CD14-positive monocyte (primary cell): ENCODE measurements around the gene VGF. TPM values are rescaled to one million over a fixed set of nuclear protein-coding genes. Genes with fewer than 3 reads are reported as not detected.

ENCODE experiments used
- DNase-seq, 3 donors: peaks; one replicate each; pipeline ENCODE4 v3.0.0-alpha.2; 2011 to 2022
- H2AFZ ChIP-seq: 2 replicates; pipeline ENCODE4 v1.6.0; 2012; ENCODE audit warnings: mild to moderate bottlenecking, low read depth, low read length, inconsistent platforms; ENCODE audit not compliant: insufficient read depth, poor library complexity, severe bottlenecking
- H3K27ac ChIP-seq, 2 donors: 1 replicate in 1 of 2; 2 replicates in 1 of 2; pipeline ENCODE4 v1.5.1; 2012 to 2013; ENCODE audit warnings: low read length in 2 of 2, control low read depth in 1 of 2, inconsistent platforms in 1 of 2, low read depth in 1 of 2, mild to moderate bottlenecking in 1 of 2
- H3K27me3 ChIP-seq, 2 donors: one replicate each; pipeline versions ENCODE4 v1.6.0 to v1.6.1; 2011 to 2013; ENCODE audit warnings: low read length in 2 of 2; ENCODE audit not compliant: control insufficient read depth in 2 of 2, insufficient read depth in 2 of 2
- H3K36me3 ChIP-seq, 2 donors: replicated peaks in 1 of 2; 1 replicate in 1 of 2; 2 replicates in 1 of 2; pipeline versions ENCODE4 v1.5.1 to v1.6.1; 2012 to 2013; ENCODE audit warnings: low read length in 2 of 2, control low read depth in 1 of 2, inconsistent platforms in 1 of 2, mild to moderate bottlenecking in 1 of 2; ENCODE audit not compliant: insufficient read depth in 2 of 2, control insufficient read depth in 1 of 2
- H3K4me1 ChIP-seq, 2 donors: 1 replicate in 1 of 2; 2 replicates in 1 of 2; pipeline versions ENCODE4 v1.5.1 to v1.6.1; 2012 to 2013; ENCODE audit warnings: low read length in 2 of 2, control low read depth in 1 of 2, inconsistent platforms in 1 of 2, mild to moderate bottlenecking in 1 of 2, moderate library complexity in 1 of 2; ENCODE audit not compliant: insufficient read depth in 2 of 2, control insufficient read depth in 1 of 2
- H3K4me2 ChIP-seq: replicated peaks from 2 replicates; pipeline ENCODE3; 2012; ENCODE audit warnings: low read length, moderate library complexity, mild to moderate bottlenecking; ENCODE audit not compliant: poor library complexity, severe bottlenecking; ENCODE audit errors: extremely low read depth
- H3K4me3 ChIP-seq, 3 experiments: fragments of 200-600 bp in 1 of 3; sonication (generic) in 1 of 3; replicated peaks in 1 of 3; 1 replicate in 2 of 3; 2 replicates in 1 of 3; pipeline ENCODE4 v1.5.1; 2011 to 2013; ENCODE audit warnings: low read length in 3 of 3, mild to moderate bottlenecking in 3 of 3, control low read depth in 2 of 3, low read depth in 2 of 3, inconsistent platforms in 1 of 3, moderate library complexity in 1 of 3
- H3K79me2 ChIP-seq: 2 replicates; pipeline ENCODE4 v1.6.0; 2012; ENCODE audit warnings: mild to moderate bottlenecking, control low read depth, inconsistent platforms, low read length, moderate library complexity; ENCODE audit not compliant: insufficient read depth
- H3K9ac ChIP-seq: 2 replicates; pipeline ENCODE4 v1.6.0; 2017; ENCODE audit warnings: low read length, mild to moderate bottlenecking; ENCODE audit not compliant: insufficient read depth, poor library complexity, severe bottlenecking
- H3K9me3 ChIP-seq, 2 donors: replicated peaks in 1 of 2; 1 replicate in 1 of 2; 2 replicates in 1 of 2; pipeline versions ENCODE4 v1.5.1 to v1.6.1; 2012 to 2013; ENCODE audit warnings: low read length in 2 of 2, control low read depth in 1 of 2; ENCODE audit not compliant: control insufficient read depth in 1 of 2, insufficient read depth in 1 of 2
- H4K20me1 ChIP-seq: 2 replicates; pipeline ENCODE4 v1.6.0; 2012; ENCODE audit warnings: mild to moderate bottlenecking, low read length, control low read depth, moderate library complexity; ENCODE audit not compliant: insufficient read depth
- H3K27ac Mint-ChIP-seq, 7 donors: one replicate each; pipeline ENCODE4 v1.8.0; 2020; ENCODE audit warnings: mild to moderate bottlenecking in 7 of 7, mixed read lengths in 7 of 7, moderate library complexity in 6 of 7, inconsistent platforms in 2 of 7
- H3K27me3 Mint-ChIP-seq, 3 donors: one replicate each; pipeline ENCODE4 v1.8.0; 2021 to 2022; ENCODE audit warnings: low read depth in 3 of 3, mild to moderate bottlenecking in 3 of 3, mixed read lengths in 3 of 3, moderate library complexity in 3 of 3, inconsistent platforms in 1 of 3
- H3K36me3 Mint-ChIP-seq, 2 donors: one replicate each; pipeline ENCODE4 v1.8.0; 2020; ENCODE audit warnings: mixed read lengths in 2 of 2, inconsistent platforms in 1 of 2, mild to moderate bottlenecking in 1 of 2
- H3K4me1 Mint-ChIP-seq: one replicate; pipeline ENCODE4 v1.8.0; 2020; ENCODE audit warnings: mild to moderate bottlenecking, mixed read lengths
- H3K4me3 Mint-ChIP-seq, 2 donors: one replicate each; pipeline ENCODE4 v1.8.0; 2020; ENCODE audit warnings: mild to moderate bottlenecking in 2 of 2, mixed read lengths in 2 of 2, moderate library complexity in 1 of 2
- H3K9me3 Mint-ChIP-seq, 7 donors: one replicate each; pipeline ENCODE4 v1.8.0; 2020 to 2022; ENCODE audit warnings: mixed read lengths in 7 of 7, mild to moderate bottlenecking in 6 of 7, moderate library complexity in 6 of 7, inconsistent platforms in 2 of 7
- WGBS: methylation state at CpG from one replicate; pipeline ENCODE4 v1.1.5; 2013; ENCODE audit warnings: missing lambda C conversion rate; ENCODE audit not compliant: insufficient coverage; 5-methylcytosine and 5-hydroxymethylcytosine counted together
- intact Hi-C, 2 donors: fragments of 100-400 bp; cut with micrococcal nuclease; formaldehyde crosslinking; loops; one replicate each; pipeline versions ENCODE4 v1.15.0 to v1.15.1; 2023
- polyA plus RNA-seq, 3 donors: library from polyadenylated mRNA; depleted of rRNA in 1 of 3; unstranded in 2 of 3; stranded (reverse) in 1 of 3; fragments of 300-500 nt in 2 of 3; fragments of >200 nt in 1 of 3; fragmentation: Illumina TruSeq in 2 of 3; gene quantifications; 1 replicate in 2 of 3; 2 replicates in 1 of 3; pipeline ENCODE4 v1.2.3, GENCODE V29; 2012 to 2021
- TF ChIP-seq, protein P1 (sequence below): fragments of 200-600 bp; IDR thresholded peaks from one replicate; pipeline ENCODE4 v1.8.0; 2022; ENCODE audit warnings: antibody characterized with exemption, mild to moderate bottlenecking

VGF gene
- polyA plus RNA-seq, 3 donors = not detected

DNA sequence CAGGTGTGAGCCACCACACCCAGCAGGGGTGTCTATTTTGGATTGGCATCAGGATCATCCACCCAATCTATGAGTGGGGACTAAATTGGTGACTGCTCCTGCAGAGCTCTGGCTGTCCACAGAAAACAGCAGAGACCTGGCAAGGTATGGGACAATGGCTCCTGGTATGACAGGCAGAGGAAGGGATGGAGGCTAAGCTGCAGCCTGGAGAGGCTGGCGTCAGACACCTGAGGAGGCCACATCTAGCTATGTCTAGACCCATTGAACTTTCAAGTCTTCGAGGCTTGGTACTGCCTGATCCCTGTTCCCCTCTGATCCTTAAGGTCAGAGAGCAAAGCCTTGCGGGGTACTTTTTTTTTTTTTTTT is 41.7 kb downstream of the VGF start:
- Mint-ChIP-seq H3K36me3 (peaks cover 0 to 2% of the 10 kb centered on the region in 2 donors), H3K4me3 (peak overlapping the region in 1 of 2 donors; percentile 52), H3K27ac (no peak overlapping the region), H3K27me3 (peaks cover 35 to 86% (median 52%) of the 10 kb centered on the region in 3 donors), H3K4me1 (peaks cover 37% of the 10 kb centered on the region), H3K9me3 (peaks cover 0 to 2% (median 0%) of the 10 kb centered on the region in 7 donors)
- DNase-seq = no peak
- Histone ChIP-seq H4K20me1 (no peaks in the 10 kb centered on the region), H3K4me1 (peaks cover 35 to 42% of the 10 kb centered on the region in 2 donors), H2AFZ (no peak overlapping the region), H3K36me3 (no peaks in the 10 kb centered on the region), H3K4me2 (no peak overlapping the region), H3K27ac (no peak overlapping the region), H3K27me3 (peaks cover 4 to 26% of the 10 kb centered on the region in 2 donors), H3K9me3 (no peaks in the 10 kb centered on the region), H3K9ac (no peak overlapping the region), H3K79me2 (no peaks in the 10 kb centered on the region), H3K4me3 (no peak overlapping the region)
- TF ChIP-seq, protein P1, sequence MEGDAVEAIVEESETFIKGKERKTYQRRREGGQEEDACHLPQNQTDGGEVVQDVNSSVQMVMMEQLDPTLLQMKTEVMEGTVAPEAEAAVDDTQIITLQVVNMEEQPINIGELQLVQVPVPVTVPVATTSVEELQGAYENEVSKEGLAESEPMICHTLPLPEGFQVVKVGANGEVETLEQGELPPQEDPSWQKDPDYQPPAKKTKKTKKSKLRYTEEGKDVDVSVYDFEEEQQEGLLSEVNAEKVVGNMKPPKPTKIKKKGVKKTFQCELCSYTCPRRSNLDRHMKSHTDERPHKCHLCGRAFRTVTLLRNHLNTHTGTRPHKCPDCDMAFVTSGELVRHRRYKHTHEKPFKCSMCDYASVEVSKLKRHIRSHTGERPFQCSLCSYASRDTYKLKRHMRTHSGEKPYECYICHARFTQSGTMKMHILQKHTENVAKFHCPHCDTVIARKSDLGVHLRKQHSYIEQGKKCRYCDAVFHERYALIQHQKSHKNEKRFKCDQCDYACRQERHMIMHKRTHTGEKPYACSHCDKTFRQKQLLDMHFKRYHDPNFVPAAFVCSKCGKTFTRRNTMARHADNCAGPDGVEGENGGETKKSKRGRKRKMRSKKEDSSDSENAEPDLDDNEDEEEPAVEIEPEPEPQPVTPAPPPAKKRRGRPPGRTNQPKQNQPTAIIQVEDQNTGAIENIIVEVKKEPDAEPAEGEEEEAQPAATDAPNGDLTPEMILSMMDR = no peak
- 91% methylated on average over 1 of the region's 3 CpGs for WGBS
- intact Hi-C loops = no loop called here

DNA sequence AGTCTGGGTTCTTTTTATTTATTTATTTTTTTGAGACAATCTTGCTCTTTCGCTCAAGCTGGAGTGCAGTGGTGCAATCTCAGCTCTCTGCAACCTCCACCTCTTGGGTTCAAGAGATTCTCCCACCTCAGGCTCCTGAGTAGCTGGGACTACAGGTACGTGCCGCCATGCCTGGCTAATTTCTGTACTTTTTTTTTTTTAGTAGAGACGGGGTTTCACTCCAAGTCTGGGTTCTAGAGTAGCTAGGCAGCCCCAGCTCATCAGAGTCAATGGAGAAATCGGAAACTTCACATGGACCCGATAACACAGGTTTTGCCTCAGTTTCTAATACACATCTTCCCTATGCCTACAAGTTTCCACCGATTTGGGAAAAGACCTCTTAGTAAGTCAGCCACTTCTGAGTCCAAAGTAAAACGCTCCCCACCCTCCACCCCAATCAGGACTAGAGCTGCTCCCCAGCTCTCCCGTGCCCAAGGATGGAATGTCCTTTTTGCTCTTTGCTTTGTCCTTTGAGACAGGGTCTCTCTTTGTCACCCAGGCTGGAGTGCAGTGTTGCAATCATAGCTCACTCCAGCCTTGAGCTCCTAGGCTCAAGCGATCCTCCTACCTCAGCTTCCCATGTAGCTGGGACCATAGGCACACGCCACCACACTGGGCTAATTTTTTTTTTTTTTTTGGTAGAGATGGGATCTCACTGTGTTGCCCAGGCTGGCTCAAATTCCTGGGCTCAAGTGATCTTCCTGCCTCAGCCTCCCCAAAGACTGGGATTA is 42.3 kb downstream of the VGF start:
- peak overlapping the region; percentile 90 for H2AFZ ChIP-seq
- intact Hi-C loops = no loop called here
- 98% methylated on average over 4 of the region's 11 CpGs for WGBS
- H3K4me1 ChIP-seq = peaks cover 35 to 42% of the 10 kb centered on the region in 2 donors
- H3K4me2 ChIP-seq = no peak overlapping the region
- H3K9me3 ChIP-seq = no peaks in the 10 kb centered on the region
- Mint-ChIP-seq H3K4me1 (peaks cover 37% of the 10 kb centered on the region), H3K9me3 (peaks cover 0 to 2% (median 0%) of the 10 kb centered on the region in 7 donors), H3K27ac (peak overlapping the region in 1 of 7 donors; percentile 92), H3K36me3 (peaks cover 0 to 2% of the 10 kb centered on the region in 2 donors), H3K4me3 (peak overlapping the region in 1 of 2 donors; percentile 52), H3K27me3 (peaks cover 34 to 83% (median 50%) of the 10 kb centered on the region in 3 donors)
- no peak for DNase-seq
- H3K27ac ChIP-seq = no peak overlapping the region
- TF ChIP-seq, protein P1 = no peak
- H3K79me2 ChIP-seq = no peaks in the 10 kb centered on the region
- no peak overlapping the region for H3K9ac ChIP-seq
- no peaks in the 10 kb centered on the region for H4K20me1 ChIP-seq
- peaks cover 4 to 24% of the 10 kb centered on the region in 2 donors for H3K27me3 ChIP-seq
- H3K4me3 ChIP-seq = no peak overlapping the region
- no peaks in the 10 kb centered on the region for H3K36me3 ChIP-seq
